HL-60 (cell line): ENCODE results near the gene CCNE1.

Experiments used
- CTCF ChIP-seq: IDR thresholded peaks from one replicate; pipeline ENCODE4 v1.5.1; 2011; ENCODE audit warnings: low read length, control low read depth, inconsistent platforms; ENCODE audit not compliant: insufficient read depth
- POLR2AphosphoS5 ChIP-seq: IDR thresholded peaks from 2 replicates; pipeline ENCODE4 v1.6.1; 2012; ENCODE audit warnings: low read depth
- SPI1 ChIP-seq: IDR thresholded peaks from 2 replicates; pipeline ENCODE4 v1.6.1; 2012; ENCODE audit warnings: low read depth, mild to moderate bottlenecking, borderline replicate concordance

DNA sequence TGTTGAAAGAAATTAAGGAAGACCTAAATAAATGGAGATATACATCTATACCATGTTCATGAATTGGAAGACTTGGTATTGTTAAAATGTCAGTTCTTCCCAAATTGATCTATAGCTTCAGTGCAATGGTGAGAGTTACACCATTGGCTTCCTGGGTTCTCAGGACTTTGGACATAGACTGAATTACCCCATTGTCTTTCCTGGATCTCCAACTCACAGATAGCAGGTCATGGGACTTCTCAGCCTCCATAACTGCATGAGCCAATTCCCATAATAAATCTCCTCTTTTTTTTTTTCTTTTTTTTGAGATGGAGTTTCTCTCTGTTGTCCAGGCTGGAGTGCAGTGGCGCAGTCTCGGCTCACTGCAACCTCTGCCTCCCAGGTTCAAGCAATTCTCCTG lies 38.7 kb downstream of the CCNE1 start:
- TF ChIP-seq CTCF, result no peak
- no peak for TF ChIP-seq POLR2AphosphoS5
- no peak for TF ChIP-seq SPI1
